Fibroblast of villous mesenchyme (primary cell): ENCODE results near the gene NOC4L. TPM values are rescaled to one million over a fixed set of nuclear protein-coding genes. Genes with fewer than 3 reads are reported as not detected.

ENCODE experiments used
- DNase-seq: peaks from one replicate; pipeline ENCODE4 v3.0.0-alpha.2; 2010; ENCODE audit warnings: low read depth
- H3K4me3 ChIP-seq: 2 replicates; pipeline ENCODE4 v1.5.1; 2011; ENCODE audit warnings: low read depth, mild to moderate bottlenecking, low read length
- CTCF ChIP-seq: IDR thresholded peaks from 2 replicates; pipeline ENCODE4 v1.5.1; 2012; ENCODE audit warnings: low read depth, mild to moderate bottlenecking, low read length; ENCODE audit not compliant: insufficient read depth
- total RNA-seq: library from RNA; depleted of rRNA; stranded (reverse); fragments of >200 nt; gene quantifications from 2 replicates; pipeline ENCODE4 v1.2.3, GENCODE V29; 2012

The NOC4L gene
- total RNA-seq, 1 donor = 12.1 TPM

GRCh38 chr12:132137483-132138125, 6.7 kb upstream of the NOC4L start:
- DNase-seq = no peak
- TF ChIP-seq CTCF = no peak
- H3K4me3 ChIP-seq = no peak overlapping the region

- no peak for DNase-seq
- no peak for TF ChIP-seq CTCF
- no peak overlapping the region for H3K4me3 ChIP-seq
These were observed 5.1 kb upstream of the NOC4L start for GRCh38 chr12:132138941-132139871.

- no peak for TF ChIP-seq CTCF
- H3K4me3 ChIP-seq = no peak overlapping the region
- DNase-seq = no peak
These were observed 4.3 kb upstream of the NOC4L start for GRCh38 chr12:132139912-132140311.

- DNase-seq = no peak
- H3K4me3 ChIP-seq = no peak overlapping the region
- no peak for TF ChIP-seq CTCF
These were observed 3.8 kb upstream of the NOC4L start for GRCh38 chr12:132140501-132140900.

GRCh38 chr12:132140918-132141841, 3.1 kb upstream of the NOC4L start:
- DNase-seq = no peak
- H3K4me3 ChIP-seq = no peak overlapping the region
- no peak for TF ChIP-seq CTCF

- DNase-seq = no peak
- no peak overlapping the region for H3K4me3 ChIP-seq
These were observed 2.1 kb upstream of the NOC4L start for GRCh38 chr12:132141976-132142678.

More at GRCh38 chr12:132141976-132142678, 2.1 kb upstream of the NOC4L start:
- TF ChIP-seq CTCF = no peak
